GM12865 (cell line): ENCODE data around the gene RFFL.

ENCODE experiments used
- DNase-seq: peaks from one replicate; pipeline ENCODE4 v3.0.0; 2010; ENCODE audit warnings: low read depth
- H3K4me3 ChIP-seq: 2 replicates; pipeline ENCODE4 v1.5.1; 2011; ENCODE audit warnings: mild to moderate bottlenecking, low read depth, low read length, control low read depth
- TF ChIP-seq, protein P1 (sequence below): IDR thresholded peaks from 2 replicates; pipeline ENCODE4 v1.5.1; 2011; ENCODE audit warnings: low read length, control low read depth, low read depth, inconsistent platforms; ENCODE audit not compliant: insufficient read depth; ENCODE audit errors: missing control alignments

RFFL gene

DNA sequence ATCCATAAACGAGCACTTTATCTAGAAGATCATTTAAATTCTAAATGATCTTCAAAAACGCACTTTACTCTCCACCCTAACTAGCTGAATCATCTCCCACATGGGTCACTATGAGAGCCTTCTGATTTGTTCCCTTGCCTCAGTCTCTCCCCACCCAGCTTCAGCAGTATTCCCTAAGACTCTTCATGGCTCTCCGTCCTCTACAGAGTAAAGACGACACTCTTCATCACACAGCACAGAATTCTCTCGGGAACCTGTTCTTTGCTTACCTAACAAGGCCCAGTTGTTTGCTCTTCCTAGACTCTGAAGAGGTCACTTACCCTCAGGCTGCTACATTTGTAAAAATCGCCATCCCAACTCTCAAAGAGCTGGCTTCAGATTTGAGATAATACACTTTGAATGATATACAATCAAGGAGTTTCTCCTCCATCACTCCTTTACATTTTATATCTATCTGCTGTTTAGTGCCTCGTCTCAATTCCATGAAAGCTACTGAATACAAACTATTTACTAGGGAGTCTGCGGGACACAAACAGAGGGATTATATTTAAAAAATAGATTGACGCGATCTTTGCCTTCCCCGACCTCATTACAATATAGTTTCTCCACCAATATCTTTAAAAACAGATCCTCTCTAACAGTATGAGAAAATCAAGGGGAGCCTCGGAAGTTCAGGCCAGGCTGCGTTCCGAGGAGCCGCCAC lies 83.7 kb downstream of the RFFL start:
- no peak for DNase-seq

DNA sequence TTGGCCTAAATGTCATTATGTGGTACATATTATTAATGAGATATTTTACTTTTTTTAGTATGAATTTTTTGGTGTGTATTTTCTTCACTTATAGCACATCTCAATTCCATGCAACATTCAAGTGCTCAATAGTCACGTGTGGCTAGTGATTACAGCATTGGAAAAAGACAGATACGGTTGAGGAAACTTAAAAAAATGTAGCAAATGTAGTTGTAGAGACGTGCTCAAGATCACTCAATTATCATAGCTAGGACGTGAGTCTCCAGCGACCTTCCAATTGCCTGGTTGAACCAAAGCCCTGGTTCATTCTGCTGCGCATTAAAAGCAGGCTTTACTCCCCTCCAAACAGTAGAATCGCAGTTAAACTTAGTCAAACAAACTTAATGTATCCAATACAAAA lies 84.4 kb downstream of the RFFL start:
- H3K4me3 ChIP-seq: peak overlapping the region; percentile 93; the same call in 1 of the 2 replicates
- DNase-seq: no peak
- TF ChIP-seq, protein P1, sequence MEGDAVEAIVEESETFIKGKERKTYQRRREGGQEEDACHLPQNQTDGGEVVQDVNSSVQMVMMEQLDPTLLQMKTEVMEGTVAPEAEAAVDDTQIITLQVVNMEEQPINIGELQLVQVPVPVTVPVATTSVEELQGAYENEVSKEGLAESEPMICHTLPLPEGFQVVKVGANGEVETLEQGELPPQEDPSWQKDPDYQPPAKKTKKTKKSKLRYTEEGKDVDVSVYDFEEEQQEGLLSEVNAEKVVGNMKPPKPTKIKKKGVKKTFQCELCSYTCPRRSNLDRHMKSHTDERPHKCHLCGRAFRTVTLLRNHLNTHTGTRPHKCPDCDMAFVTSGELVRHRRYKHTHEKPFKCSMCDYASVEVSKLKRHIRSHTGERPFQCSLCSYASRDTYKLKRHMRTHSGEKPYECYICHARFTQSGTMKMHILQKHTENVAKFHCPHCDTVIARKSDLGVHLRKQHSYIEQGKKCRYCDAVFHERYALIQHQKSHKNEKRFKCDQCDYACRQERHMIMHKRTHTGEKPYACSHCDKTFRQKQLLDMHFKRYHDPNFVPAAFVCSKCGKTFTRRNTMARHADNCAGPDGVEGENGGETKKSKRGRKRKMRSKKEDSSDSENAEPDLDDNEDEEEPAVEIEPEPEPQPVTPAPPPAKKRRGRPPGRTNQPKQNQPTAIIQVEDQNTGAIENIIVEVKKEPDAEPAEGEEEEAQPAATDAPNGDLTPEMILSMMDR: no peak

More for the DNA sequence above, 83.7 kb downstream of the RFFL start:
- TF ChIP-seq, protein P1: no peak
- H3K4me3 ChIP-seq: peak overlapping the region; percentile 93

DNA sequence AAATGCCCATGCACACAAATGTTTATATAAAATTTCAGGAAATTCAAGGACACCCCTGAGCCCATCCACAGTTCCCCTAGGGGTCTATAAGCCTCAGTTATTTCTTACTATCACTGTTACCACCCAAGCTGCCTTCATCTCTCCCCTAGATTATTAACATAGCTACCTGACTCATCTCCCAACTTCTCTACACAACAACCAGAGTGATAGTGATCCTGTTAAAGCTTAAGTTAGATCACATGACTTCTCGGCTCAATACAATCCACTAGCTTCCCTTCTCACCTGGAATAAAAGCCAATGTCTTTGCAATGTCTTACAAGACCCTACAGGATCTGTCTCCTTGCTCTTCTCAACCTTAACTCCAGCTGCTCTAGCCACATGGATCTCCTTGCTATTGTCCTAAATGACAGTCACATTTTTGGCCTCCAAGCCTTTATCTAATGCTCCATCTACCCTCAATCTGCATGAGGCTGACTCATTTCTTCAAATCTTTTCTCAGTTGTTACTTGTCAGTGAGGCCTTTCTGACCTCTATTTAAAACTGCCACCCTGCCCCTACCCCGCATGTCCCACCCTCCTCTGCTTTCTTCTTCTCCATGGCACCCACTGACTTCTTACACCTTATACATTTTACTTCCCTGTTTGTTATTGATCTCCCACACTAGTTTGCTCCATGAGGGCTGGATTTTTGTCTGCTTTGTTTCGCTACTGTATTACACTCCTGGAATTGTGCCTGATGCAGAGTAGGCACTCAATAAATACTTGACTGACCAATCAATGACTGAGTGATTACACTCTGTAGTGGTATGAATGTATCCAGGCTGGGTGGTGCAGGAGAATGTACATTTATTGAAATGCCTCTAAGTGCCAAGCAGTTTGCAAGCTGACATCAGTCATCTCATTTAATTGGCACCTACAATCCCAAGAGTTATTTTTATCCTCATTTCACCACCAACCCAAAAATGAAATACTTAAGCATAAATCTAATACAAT lies 88.4 kb downstream of the RFFL start:
- no peak for DNase-seq
- no peak overlapping the region for H3K4me3 ChIP-seq
- TF ChIP-seq, protein P1: no peak

DNA sequence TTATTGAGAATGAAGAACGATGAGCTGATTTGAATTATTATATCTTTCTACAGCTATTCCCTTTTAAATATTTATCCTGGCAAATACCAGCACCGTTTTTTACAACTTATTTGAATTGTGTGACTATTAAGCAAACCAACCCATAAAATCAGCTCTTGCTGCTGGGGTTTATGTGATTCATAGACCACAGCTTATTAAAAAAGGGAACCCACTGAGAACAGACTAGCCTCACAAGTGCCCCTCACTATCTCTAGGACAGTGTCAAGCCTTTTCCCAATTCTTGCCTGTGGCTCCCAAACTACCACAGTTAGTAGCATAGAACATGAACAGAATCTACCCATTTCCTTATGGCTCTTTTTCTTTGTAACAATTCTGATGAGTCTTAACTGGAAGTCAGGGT lies 89.3 kb downstream of the RFFL start:
- no peak overlapping the region for H3K4me3 ChIP-seq
- TF ChIP-seq, protein P1: no peak
- DNase-seq: no peak

DNA sequence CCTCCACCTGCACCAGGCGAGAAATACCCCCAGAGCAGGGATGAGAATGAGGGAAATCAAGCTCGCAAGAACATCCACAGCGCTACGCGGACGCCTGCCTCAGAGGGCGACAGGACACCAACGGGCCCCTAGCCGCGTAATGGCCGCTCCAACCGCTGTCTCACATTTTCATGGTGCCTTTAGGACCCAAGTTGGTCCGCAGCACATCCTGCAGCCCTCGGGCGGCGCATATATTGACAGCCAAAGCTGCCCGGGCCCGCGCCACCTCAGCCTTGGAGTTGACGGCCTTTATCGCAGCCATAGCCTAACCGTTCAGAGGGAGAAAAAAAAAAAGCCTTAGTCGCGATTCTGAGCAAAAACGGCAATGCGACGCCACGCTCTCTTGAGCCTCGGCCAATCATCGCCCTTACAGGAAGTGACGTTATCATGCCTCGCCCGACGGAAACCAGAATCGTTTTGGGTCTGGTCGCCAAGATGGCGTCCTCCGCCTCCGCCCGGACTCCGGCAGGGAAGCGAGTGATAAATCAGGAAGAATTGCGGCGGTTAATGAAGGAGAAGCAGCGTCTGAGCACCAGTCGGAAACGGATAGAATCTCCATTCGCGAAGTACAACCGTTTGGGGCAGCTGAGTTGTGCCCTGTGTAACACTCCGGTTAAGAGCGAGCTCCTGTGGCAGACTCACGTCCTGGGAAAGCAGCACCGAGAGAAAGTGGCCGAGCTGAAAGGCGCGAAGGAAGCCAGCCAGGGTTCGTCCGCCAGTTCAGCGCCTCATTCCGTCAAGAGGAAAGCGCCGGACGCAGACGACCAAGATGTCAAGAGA lies 102.2 kb downstream of the RFFL start, which contains the start of the genes CCT6B and ZNF830:
CCT6B (minus strand) TSS at position 368 of the 819 bp plus-strand sequence; CDS start at position 301, 67 bp downstream.
ZNF830 (plus strand) TSS at position 448 of the 819 bp plus-strand sequence; CDS start at position 475, 27 bp downstream.
- peak; percentile 95 for DNase-seq
- H3K4me3 ChIP-seq: peak within 1 kb of the TSS; percentile 81
- TF ChIP-seq, protein P1: no peak

DNA sequence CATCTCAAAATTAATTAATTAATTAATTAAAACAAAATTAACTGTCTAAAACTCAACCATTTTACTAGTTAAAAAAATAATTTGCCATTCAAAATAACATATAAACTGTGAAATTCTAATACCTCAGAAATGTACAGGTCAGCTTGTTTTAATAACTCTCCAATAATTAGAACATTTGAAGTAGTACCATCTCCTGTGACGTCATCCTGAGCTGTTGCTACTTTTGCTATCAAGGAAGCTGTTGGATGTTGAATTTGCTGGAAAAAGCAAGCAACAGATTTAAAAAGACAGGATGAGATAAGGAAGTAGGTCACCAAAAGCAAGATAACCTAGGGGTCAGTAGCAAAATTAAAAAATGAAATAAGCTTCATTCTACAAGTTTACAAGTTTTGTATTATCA lies 105.1 kb downstream of the RFFL start:
- DNase-seq: no peak
- TF ChIP-seq, protein P1: no peak
- no peak overlapping the region for H3K4me3 ChIP-seq
